Esophagus muscularis mucosa (tissue), 4 donors: ENCODE measurements around the gene NUDCD2. TPM values are rescaled to one million over a fixed set of nuclear protein-coding genes. Genes with fewer than 3 reads are reported as not detected.

Source experiments
- DNase-seq: peaks from one replicate; pipeline ENCODE4 v3.0.0-alpha.2; 2017; ENCODE audit errors: extremely low spot score
- H3K27ac ChIP-seq, 4 donors: fragments of 200-600 bp; sonication (generic); replicated peaks in 1 of 4; 1 replicate in 3 of 4; 2 replicates in 1 of 4; pipeline ENCODE4 v1.5.1; 2016 to 2019; ENCODE audit warnings: mild to moderate bottlenecking in 1 of 4
- H3K27me3 ChIP-seq, 4 donors: fragments of 200-600 bp; sonication (generic); one replicate each; pipeline versions ENCODE4 v1.5.1 to v1.6.0; 2016 to 2019
- H3K36me3 ChIP-seq, 4 donors: fragments of 200-600 bp; sonication (generic); one replicate each; pipeline ENCODE4 v1.5.1; 2016 to 2019
- H3K4me1 ChIP-seq, 4 donors: fragments of 200-600 bp; sonication (generic); one replicate each; pipeline ENCODE4 v1.5.1; 2016 to 2019
- H3K4me3 ChIP-seq, 4 donors: fragments of 200-600 bp; sonication (generic); 1 replicate in 2 of 4; 2 replicates in 2 of 4; pipeline ENCODE4 v1.5.1; 2016 to 2019; ENCODE audit warnings: mild to moderate bottlenecking in 4 of 4, moderate library complexity in 1 of 4
- H3K9me3 ChIP-seq, 4 donors: fragments of 200-600 bp; sonication (generic); 1 replicate in 3 of 4; 2 replicates in 1 of 4; pipeline ENCODE4 v1.5.1; 2016 to 2019
- EP300 ChIP-seq: sonication (generic); formaldehyde crosslinking; IDR thresholded peaks from one replicate; pipeline ENCODE4 v1.6.1; 2017; ENCODE audit warnings: antibody characterized with exemption
- POLR2A ChIP-seq: fragments of 450-650 bp; IDR thresholded peaks from one replicate; pipeline ENCODE4 v1.6.1; 2017; ENCODE audit warnings: antibody characterized with exemption, moderate library complexity, mild to moderate bottlenecking, low read depth
- POLR2AphosphoS5 ChIP-seq, 2 donors: sonication (generic); formaldehyde crosslinking; IDR thresholded peaks; one replicate each; pipeline ENCODE4 v1.6.1; 2017; ENCODE audit warnings: antibody characterized with exemption in 2 of 2
- WGBS: methylation state at CpG from one replicate; pipeline ENCODE4 v1.1.5; 2018; 5-methylcytosine and 5-hydroxymethylcytosine counted together
- intact Hi-C: fragments of 100-400 bp; cut with DNase I; formaldehyde crosslinking; loops from one replicate; pipeline ENCODE4 v1.15.1; 2023
- total RNA-seq, 4 donors: library from RNA; depleted of rRNA; stranded (reverse); fragments of >200 nt; gene quantifications; one replicate each; pipeline versions ENCODE4 v1.1.0 to v1.2.1, GENCODE V29; 2016
- TF ChIP-seq, protein P1 (sequence below), 3 experiments: fragments of 200-600 bp in 2 of 3; fragments of 450-650 bp in 1 of 3; sonication (generic) in 2 of 3; IDR thresholded peaks; one replicate each; pipeline ENCODE4 v1.5.1; 2017 to 2019; ENCODE audit warnings: antibody characterized with exemption in 3 of 3, mild to moderate bottlenecking in 2 of 3, moderate library complexity in 1 of 3

The NUDCD2 gene
- total RNA-seq, 4 donors from 2014 or later, result 7.6 to 12.5 (median 9.7) TPM

DNA sequence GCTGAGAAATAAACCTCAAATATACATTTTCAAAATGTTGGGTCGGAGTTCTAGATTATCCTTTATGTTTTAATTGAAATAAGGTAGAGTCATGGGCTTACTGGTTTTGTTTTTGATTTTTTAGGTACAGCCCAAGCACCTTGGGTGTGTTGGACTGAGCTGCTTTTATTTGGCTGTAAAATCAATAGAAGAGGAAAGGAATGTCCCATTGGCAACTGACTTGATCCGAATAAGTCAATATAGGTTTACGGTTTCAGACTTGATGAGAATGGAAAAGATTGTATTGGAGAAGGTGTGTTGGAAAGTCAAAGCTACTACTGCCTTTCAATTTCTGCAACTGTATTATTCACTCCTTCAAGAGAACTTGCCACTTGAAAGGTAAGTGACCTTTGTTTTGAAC, 18.9 kb downstream of the NUDCD2 start:
- no peaks in the 10 kb centered on the region for H3K27me3 ChIP-seq
- H3K9me3 ChIP-seq, result no peaks in the 10 kb centered on the region
- no peak overlapping the region for H3K27ac ChIP-seq
- no peak for DNase-seq
- H3K36me3 ChIP-seq, result peaks cover 11 to 51% (median 39%) of the 10 kb centered on the region in 4 donors
- peaks cover 13 to 41% (median 37%) of the 10 kb centered on the region in 4 donors for H3K4me1 ChIP-seq
- H3K4me3 ChIP-seq, result no peak overlapping the region
- intact Hi-C loops, result no loop called here
- 96% methylated on average over 3 of the region's 3 CpGs for whole genome bisulfite sequencing
- TF ChIP-seq POLR2AphosphoS5 (IDR thresholded peaks at IDR 0.05) (no peak), EP300 (no peak), POLR2A (no peak)
- TF ChIP-seq, protein P1, sequence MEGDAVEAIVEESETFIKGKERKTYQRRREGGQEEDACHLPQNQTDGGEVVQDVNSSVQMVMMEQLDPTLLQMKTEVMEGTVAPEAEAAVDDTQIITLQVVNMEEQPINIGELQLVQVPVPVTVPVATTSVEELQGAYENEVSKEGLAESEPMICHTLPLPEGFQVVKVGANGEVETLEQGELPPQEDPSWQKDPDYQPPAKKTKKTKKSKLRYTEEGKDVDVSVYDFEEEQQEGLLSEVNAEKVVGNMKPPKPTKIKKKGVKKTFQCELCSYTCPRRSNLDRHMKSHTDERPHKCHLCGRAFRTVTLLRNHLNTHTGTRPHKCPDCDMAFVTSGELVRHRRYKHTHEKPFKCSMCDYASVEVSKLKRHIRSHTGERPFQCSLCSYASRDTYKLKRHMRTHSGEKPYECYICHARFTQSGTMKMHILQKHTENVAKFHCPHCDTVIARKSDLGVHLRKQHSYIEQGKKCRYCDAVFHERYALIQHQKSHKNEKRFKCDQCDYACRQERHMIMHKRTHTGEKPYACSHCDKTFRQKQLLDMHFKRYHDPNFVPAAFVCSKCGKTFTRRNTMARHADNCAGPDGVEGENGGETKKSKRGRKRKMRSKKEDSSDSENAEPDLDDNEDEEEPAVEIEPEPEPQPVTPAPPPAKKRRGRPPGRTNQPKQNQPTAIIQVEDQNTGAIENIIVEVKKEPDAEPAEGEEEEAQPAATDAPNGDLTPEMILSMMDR (IDR thresholded peaks at IDR 0.05), result no peak

DNA sequence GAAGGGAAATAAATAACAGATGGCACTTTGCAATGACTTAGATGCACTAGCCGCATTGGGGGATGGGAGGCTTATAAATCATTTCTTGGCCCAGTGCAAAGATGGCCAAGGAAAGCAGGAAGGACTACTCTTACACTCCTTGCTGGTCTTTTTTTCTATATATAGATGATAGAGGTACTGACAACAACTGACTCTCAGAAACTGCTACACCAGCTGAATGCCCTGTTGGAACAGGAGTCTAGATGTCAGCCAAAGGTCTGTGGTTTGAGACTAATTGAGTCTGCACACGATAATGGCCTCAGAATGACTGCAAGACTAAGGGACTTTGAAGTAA, 20.8 kb downstream of the NUDCD2 start:
- intact Hi-C loops, result no loop called here
- H3K27me3 ChIP-seq, result no peaks in the 10 kb centered on the region
- peaks cover 13 to 41% (median 34%) of the 10 kb centered on the region in 4 donors for H3K4me1 ChIP-seq
- no peaks in the 10 kb centered on the region for H3K9me3 ChIP-seq
- H3K4me3 ChIP-seq, result peak overlapping the region in 2 of 4 donors; percentile 14 to 87
- peaks cover 5 to 35% (median 24%) of the 10 kb centered on the region in 4 donors for H3K36me3 ChIP-seq
- WGBS, result 62% methylated on average over 2 of the region's 2 CpGs
- DNase-seq, result no peak
- no peak for TF ChIP-seq POLR2A
- no peak for TF ChIP-seq EP300
- no peak for TF ChIP-seq POLR2AphosphoS5 (IDR thresholded peaks at IDR 0.05)
- TF ChIP-seq, protein P1 (IDR thresholded peaks at IDR 0.05), result no peak
- peak overlapping the region in 1 of 4 donors; percentile 19 for H3K27ac ChIP-seq

DNA sequence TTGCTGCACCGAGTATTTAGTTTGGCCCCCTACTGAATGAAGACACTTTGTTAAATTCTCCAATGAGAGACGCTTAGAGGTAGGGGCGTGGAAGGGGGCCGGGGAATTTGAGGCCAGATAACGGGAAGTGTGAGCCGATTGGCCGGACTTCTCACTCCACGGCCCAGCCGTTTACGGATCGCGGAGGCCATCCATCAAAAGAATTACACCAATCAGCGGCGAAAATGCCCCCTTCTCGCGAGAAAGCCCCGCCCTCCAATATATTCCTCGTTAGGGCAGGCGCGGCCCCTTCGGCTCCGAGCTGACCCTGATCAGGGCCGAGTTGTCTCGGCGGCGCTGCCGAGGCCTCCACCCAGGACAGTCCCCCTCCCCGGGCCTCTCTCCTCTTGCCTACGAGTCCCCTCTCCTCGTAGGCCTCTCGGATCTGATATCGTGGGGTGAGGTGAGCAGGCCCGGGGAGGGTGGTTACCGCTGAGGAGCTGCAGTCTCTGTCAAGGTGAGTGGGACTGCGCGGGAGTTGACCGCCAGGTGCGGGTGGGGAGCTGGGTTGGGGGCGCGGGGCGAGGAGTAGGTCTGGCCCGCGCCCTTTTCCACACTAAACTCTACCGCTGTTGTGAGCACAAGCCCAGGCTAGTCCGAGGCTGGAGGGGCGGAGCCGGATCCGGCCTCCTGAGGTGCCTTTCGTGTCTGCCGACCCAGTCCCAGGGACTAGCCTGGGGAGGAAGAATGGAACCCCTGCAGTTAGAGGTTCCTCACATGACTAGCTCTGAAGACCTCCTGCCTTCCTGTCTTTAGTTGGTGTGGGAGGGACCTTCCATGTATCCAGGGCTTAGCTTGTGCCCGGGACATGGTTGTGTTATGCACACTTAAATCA, 22.4 kb downstream of the NUDCD2 start, which contains the start of gene CCNG1:
Gene CCNG1, plus strand, starts transcription at position 287 of the 874 bp plus-strand sequence. CDS start 1,662 bp downstream, outside the sequence.
- Histone ChIP-seq H3K27ac (peak within 1 kb of the TSS; percentile 89 to 90 (median 90)), H3K4me1 (peaks cover 13 to 41% (median 34%) of the 10 kb centered on the region in 4 donors), H3K9me3 (no peaks in the 10 kb centered on the region), H3K36me3 (peaks cover 0 to 20% (median 9%) of the 10 kb centered on the region in 4 donors), H3K27me3 (no peaks in the 10 kb centered on the region), H3K4me3 (peak within 1 kb of the TSS; percentile 75 to 94 (median 86))
- WGBS, result 0% methylated on average over 23 of the region's 51 CpGs
- peak; percentile 99 for DNase-seq
- TF ChIP-seq POLR2A (peak; percentile 36), POLR2AphosphoS5 (IDR thresholded peaks at IDR 0.05) (peak; percentile 85 to 91), EP300 (no peak)
- TF ChIP-seq, protein P1 (IDR thresholded peaks at IDR 0.05), result peak in 1 of 3 experiments; percentile 7
- intact Hi-C loops, result no loop called here

DNA sequence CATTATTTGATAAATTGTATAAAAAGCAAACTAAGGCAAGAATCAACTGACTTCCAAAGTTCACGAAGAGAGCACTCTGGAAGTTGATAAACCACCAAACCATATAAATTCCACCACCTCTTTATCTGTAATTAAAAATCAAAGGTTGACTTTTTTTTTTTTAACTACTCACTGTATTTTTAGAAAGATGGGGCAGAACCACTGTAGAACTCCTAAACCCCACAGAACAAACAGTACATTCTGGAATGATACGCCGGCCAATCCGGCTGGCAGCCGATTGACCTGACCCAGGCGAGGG, 22.9 kb downstream of the NUDCD2 start:
- H3K4me1 ChIP-seq, result peaks cover 13 to 41% (median 34%) of the 10 kb centered on the region in 4 donors
- peak overlapping the region; percentile 75 to 94 (median 86) for H3K4me3 ChIP-seq
- no peak for DNase-seq
- 7% methylated on average over 6 of the region's 6 CpGs for WGBS
- peaks cover 0 to 15% (median 4%) of the 10 kb centered on the region in 4 donors for H3K36me3 ChIP-seq
- H3K27ac ChIP-seq, result peak overlapping the region; percentile 89 to 90 (median 90)
- no peaks in the 10 kb centered on the region for H3K9me3 ChIP-seq
- intact Hi-C loops, result no loop called here
- TF ChIP-seq, protein P1 (IDR thresholded peaks at IDR 0.05), result no peak
- TF ChIP-seq EP300, result no peak
- no peak for TF ChIP-seq POLR2AphosphoS5 (IDR thresholded peaks at IDR 0.05)
- TF ChIP-seq POLR2A, result no peak
- H3K27me3 ChIP-seq, result no peaks in the 10 kb centered on the region
